ENCODE results near the gene FBXW7. TPM values are rescaled to one million over a fixed set of nuclear protein-coding genes. Genes with fewer than 3 reads are reported as not detected.

FBXW7 gene
- total RNA-seq, 2 donors from 2014 or later: 29.3 to 29.5 TPM

DNA sequence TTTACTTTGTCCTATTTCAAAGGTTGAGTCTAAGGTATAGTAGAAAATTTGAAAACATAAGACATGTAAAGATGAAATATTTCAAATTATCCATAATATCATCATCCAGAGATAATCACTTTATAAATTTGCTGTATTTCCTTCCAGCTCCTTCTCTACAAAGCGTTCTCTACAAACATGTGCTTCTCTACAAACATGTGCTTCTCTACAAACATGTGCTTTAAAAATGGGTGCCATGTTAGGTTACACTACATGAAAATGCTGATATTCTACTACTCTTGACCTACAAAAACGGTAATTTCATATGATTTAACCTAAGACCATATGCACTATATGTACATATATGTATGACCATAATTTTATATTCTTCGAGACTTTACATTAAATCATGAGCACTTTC is 92.0 kb downstream of the FBXW7 start:
- Histone ChIP-seq H3K4me3 (no peak overlapping the region), H3K9me3 (no peaks in the 10 kb centered on the region), H3K27ac (no peak overlapping the region), H3K27me3 (no peaks in the 10 kb centered on the region), H3K9ac (ENCODE audit: low read depth in 2 of 2, low read length in 2 of 2) (no peak overlapping the region), H3K4me1 (no peaks in the 10 kb centered on the region), H3K36me3 (no peaks in the 10 kb centered on the region)
- TF ChIP-seq, protein P1, sequence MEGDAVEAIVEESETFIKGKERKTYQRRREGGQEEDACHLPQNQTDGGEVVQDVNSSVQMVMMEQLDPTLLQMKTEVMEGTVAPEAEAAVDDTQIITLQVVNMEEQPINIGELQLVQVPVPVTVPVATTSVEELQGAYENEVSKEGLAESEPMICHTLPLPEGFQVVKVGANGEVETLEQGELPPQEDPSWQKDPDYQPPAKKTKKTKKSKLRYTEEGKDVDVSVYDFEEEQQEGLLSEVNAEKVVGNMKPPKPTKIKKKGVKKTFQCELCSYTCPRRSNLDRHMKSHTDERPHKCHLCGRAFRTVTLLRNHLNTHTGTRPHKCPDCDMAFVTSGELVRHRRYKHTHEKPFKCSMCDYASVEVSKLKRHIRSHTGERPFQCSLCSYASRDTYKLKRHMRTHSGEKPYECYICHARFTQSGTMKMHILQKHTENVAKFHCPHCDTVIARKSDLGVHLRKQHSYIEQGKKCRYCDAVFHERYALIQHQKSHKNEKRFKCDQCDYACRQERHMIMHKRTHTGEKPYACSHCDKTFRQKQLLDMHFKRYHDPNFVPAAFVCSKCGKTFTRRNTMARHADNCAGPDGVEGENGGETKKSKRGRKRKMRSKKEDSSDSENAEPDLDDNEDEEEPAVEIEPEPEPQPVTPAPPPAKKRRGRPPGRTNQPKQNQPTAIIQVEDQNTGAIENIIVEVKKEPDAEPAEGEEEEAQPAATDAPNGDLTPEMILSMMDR (IDR thresholded peaks at IDR 0.05): no peak
- intact Hi-C loops (cut with DNase I): no loop called here
- DNase-seq: no peak

- H3K36me3 ChIP-seq: no peaks in the 10 kb centered on the region
- no peaks in the 10 kb centered on the region for H3K9me3 ChIP-seq
- no peaks in the 10 kb centered on the region for H3K4me1 ChIP-seq
- no peak for DNase-seq
- H3K4me3 ChIP-seq: no peak overlapping the region
- intact Hi-C loops (cut with DNase I): no loop called here
- H3K9ac ChIP-seq (ENCODE audit: low read depth in 2 of 2, low read length in 2 of 2): no peak overlapping the region
- H3K27ac ChIP-seq: no peak overlapping the region
- TF ChIP-seq, protein P1 (IDR thresholded peaks at IDR 0.05): no peak
- H3K27me3 ChIP-seq: no peaks in the 10 kb centered on the region
Observed at GRCh38 chr4:152437561-152437960, 98.3 kb downstream of the FBXW7 start.

DNA sequence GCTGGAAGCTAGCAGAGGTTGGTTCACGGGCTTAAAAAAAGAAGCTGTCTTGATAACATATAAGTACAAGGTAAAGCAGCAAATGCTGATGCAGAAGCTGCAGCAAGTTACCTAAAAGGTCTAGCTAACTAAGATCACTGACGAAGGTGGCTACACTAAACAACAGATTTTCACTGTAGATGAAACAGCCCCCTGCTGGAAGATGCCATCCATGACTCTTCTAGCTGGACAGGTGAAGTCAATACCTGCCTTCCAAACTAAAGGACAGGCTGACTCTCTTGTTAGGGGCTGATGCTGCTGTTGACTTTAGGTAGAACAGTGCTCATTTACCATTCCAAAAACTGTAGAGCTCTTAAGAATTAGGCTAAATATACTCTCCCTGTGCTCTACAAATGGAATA is 99.5 kb downstream of the FBXW7 start:
- intact Hi-C loops (cut with DNase I): no loop called here

GRCh38 chr4:152434011-152434410 is 101.9 kb downstream of the FBXW7 start:
- TF ChIP-seq, protein P1 (IDR thresholded peaks at IDR 0.05): no peak
- Histone ChIP-seq H3K36me3 (no peaks in the 10 kb centered on the region), H3K4me3 (no peak overlapping the region), H3K4me1 (no peaks in the 10 kb centered on the region), H3K9me3 (no peaks in the 10 kb centered on the region), H3K9ac (ENCODE audit: low read depth in 2 of 2, low read length in 2 of 2) (no peak overlapping the region), H3K27ac (no peak overlapping the region), H3K27me3 (no peaks in the 10 kb centered on the region)
- intact Hi-C loops (cut with DNase I): no loop called here
- no peak for DNase-seq

More for the DNA sequence above, 99.5 kb downstream of the FBXW7 start:
- TF ChIP-seq, protein P1 (IDR thresholded peaks at IDR 0.05): no peak
- Histone ChIP-seq H3K9me3 (no peaks in the 10 kb centered on the region), H3K4me3 (no peak overlapping the region), H3K4me1 (no peaks in the 10 kb centered on the region), H3K9ac (ENCODE audit: low read depth in 2 of 2, low read length in 2 of 2) (no peak overlapping the region), H3K27me3 (no peaks in the 10 kb centered on the region), H3K36me3 (no peaks in the 10 kb centered on the region), H3K27ac (no peak overlapping the region)
- DNase-seq: no peak

DNA sequence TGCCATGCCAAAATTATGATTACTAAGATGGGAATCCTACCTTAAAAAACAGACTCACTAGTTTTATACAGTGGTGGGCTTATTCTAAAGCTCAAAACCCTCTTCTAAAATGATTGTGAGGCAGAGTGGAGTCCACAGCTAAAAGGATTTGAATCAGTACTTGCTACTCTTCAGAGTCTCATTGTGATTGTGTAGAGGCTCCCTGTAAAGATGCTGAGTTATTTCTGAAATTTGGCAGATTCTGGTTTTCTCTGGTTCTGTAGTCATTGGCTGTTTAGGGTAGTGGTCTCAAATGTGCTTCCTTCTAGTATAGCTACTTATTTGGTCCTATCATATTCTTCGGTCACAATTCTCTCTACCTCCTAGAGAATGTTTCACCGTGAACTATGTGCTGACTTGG is 104.1 kb downstream of the FBXW7 start:
- Histone ChIP-seq H3K9me3 (no peaks in the 10 kb centered on the region), H3K4me3 (no peak overlapping the region), H3K4me1 (no peaks in the 10 kb centered on the region), H3K27me3 (no peaks in the 10 kb centered on the region), H3K36me3 (no peaks in the 10 kb centered on the region), H3K27ac (no peak overlapping the region), H3K9ac (ENCODE audit: low read depth in 2 of 2, low read length in 2 of 2) (no peak overlapping the region)
- DNase-seq: no peak
- intact Hi-C loops (cut with DNase I): no loop called here
- TF ChIP-seq, protein P1 (IDR thresholded peaks at IDR 0.05): no peak

GRCh38 chr4:152431291-152431690 is 104.6 kb downstream of the FBXW7 start:
- no peak overlapping the region for H3K9ac ChIP-seq (ENCODE audit: low read depth in 2 of 2, low read length in 2 of 2)
- H3K4me1 ChIP-seq: no peaks in the 10 kb centered on the region
- no peak for DNase-seq
- no peaks in the 10 kb centered on the region for H3K9me3 ChIP-seq
- intact Hi-C loops (cut with DNase I): no loop called here
- TF ChIP-seq, protein P1 (IDR thresholded peaks at IDR 0.05): no peak
- no peak overlapping the region for H3K4me3 ChIP-seq
- no peaks in the 10 kb centered on the region for H3K36me3 ChIP-seq
- no peak overlapping the region for H3K27ac ChIP-seq
- H3K27me3 ChIP-seq: no peaks in the 10 kb centered on the region

All from colonic mucosa (tissue), 4 donors.